Natural killer cell (primary cell): ENCODE data around the gene BUB1. TPM values are rescaled to one million over a fixed set of nuclear protein-coding genes. Genes with fewer than 3 reads are reported as not detected.
"Not testable (repeated sequence)": the region's sequence is repeated elsewhere in the genome, so short reads cannot be mapped to it uniquely, and the experiment has no call there.

Experiments used
- ATAC-seq, 3 donors: fragments of 150-1000 bp in 2 of 3; fragments of 200-7000 bp in 1 of 3; cut with Tn5 transposase; 1 replicate in 1 of 3; 2 replicates in 2 of 3; pipeline ENCODE4 v1.10.0; 2021; ENCODE audit warnings: mild to moderate bottlenecking in 2 of 3, moderate library complexity in 2 of 3
- DNase-seq, 2 donors: peaks; one replicate each; pipeline versions ENCODE4 v3.0.0 to v3.0.0-alpha.2; 2013 to 2021; ENCODE audit warnings: mixed read lengths in 1 of 2
- H3K27ac ChIP-seq: one replicate; pipeline ENCODE4 v1.5.1; 2013; ENCODE audit warnings: mild to moderate bottlenecking, low read length
- H3K27me3 ChIP-seq: one replicate; pipeline ENCODE4 v1.6.1; 2013; ENCODE audit warnings: low read length; ENCODE audit not compliant: control insufficient read depth, insufficient read depth
- H3K36me3 ChIP-seq: one replicate; pipeline ENCODE4 v1.6.1; 2013; ENCODE audit warnings: low read length; ENCODE audit not compliant: control insufficient read depth, insufficient read depth
- H3K4me1 ChIP-seq: one replicate; pipeline ENCODE4 v1.6.1; 2013; ENCODE audit warnings: low read length; ENCODE audit not compliant: control insufficient read depth, insufficient read depth
- H3K4me3 ChIP-seq: one replicate; pipeline ENCODE4 v1.5.1; 2013; ENCODE audit warnings: low read length
- H3K9me3 ChIP-seq: one replicate; pipeline ENCODE4 v1.6.1; 2013; ENCODE audit warnings: low read length; ENCODE audit not compliant: control insufficient read depth, insufficient read depth
- H3K27ac Mint-ChIP-seq, 2 donors: one replicate each; pipeline ENCODE4 v1.8.0; 2022; ENCODE audit warnings: mild to moderate bottlenecking in 2 of 2, mixed read lengths in 2 of 2, moderate library complexity in 1 of 2
- H3K27me3 Mint-ChIP-seq, 2 donors: one replicate each; pipeline ENCODE4 v1.8.0; 2022; ENCODE audit warnings: low read depth in 2 of 2, mixed read lengths in 2 of 2
- H3K36me3 Mint-ChIP-seq: one replicate; pipeline ENCODE4 v1.8.0; 2022; ENCODE audit warnings: mixed read lengths
- H3K4me1 Mint-ChIP-seq, 2 donors: one replicate each; pipeline ENCODE4 v1.8.0; 2022; ENCODE audit warnings: mixed read lengths in 2 of 2
- H3K4me3 Mint-ChIP-seq: one replicate; pipeline ENCODE4 v1.8.0; 2022; ENCODE audit warnings: mild to moderate bottlenecking, moderate library complexity, mixed read lengths
- H3K9me3 Mint-ChIP-seq, 2 donors: one replicate each; pipeline ENCODE4 v1.8.0; 2022; ENCODE audit warnings: mixed read lengths in 2 of 2
- WGBS: methylation state at CpG from one replicate; pipeline ENCODE4 v1.1.7; 2013; ENCODE audit warnings: missing lambda C conversion rate; ENCODE audit not compliant: insufficient coverage; 5-methylcytosine and 5-hydroxymethylcytosine counted together
- intact Hi-C: fragments of 100-400 bp; cut with micrococcal nuclease; formaldehyde crosslinking; loops from one replicate; pipeline ENCODE4 v1.14.2; 2022
- total RNA-seq, 4 donors: library from RNA; stranded (reverse); fragments of 120-200 nt in 1 of 4; gene quantifications; one replicate each; pipeline versions ENCODE4 v1.2.3 to v1.2.4, GENCODE V29; 2013 to 2022

The BUB1 gene
- total RNA-seq, 3 donors from 2014 or later (not counting 1 experiment from before 2014, with no cell fraction given) = 2.3 to 4.2 (median 2.7) TPM

GRCh38 chr2:110602139-110602538 lies 75.7 kb downstream of the BUB1 start:
- H3K9me3 Mint-ChIP-seq, intact Hi-C loops, H3K36me3 Mint-ChIP-seq, H3K4me3 Mint-ChIP-seq, H3K27ac ChIP-seq, H3K27me3 ChIP-seq, H3K27ac Mint-ChIP-seq, H3K4me1 Mint-ChIP-seq, H3K4me1 ChIP-seq, DNase-seq, H3K9me3 ChIP-seq, ATAC-seq, H3K36me3 ChIP-seq, H3K4me3 ChIP-seq: not testable (repeated sequence)
- no CpG with 5 or more reads among the region's 9 CpGs for WGBS
- peaks cover 7 to 11% of the 10 kb centered on the region in 2 donors for H3K27me3 Mint-ChIP-seq

- H3K9me3 ChIP-seq, H3K27ac ChIP-seq, H3K27ac Mint-ChIP-seq, H3K27me3 ChIP-seq, H3K4me3 Mint-ChIP-seq, H3K36me3 ChIP-seq, H3K9me3 Mint-ChIP-seq, H3K4me1 Mint-ChIP-seq, DNase-seq, ATAC-seq, intact Hi-C loops, H3K36me3 Mint-ChIP-seq, H3K27me3 Mint-ChIP-seq, H3K4me3 ChIP-seq, H3K4me1 ChIP-seq: not testable (repeated sequence)
- WGBS = no CpG with 5 or more reads among the region's 2 CpGs
Measured at GRCh38 chr2:110591973-110592372, 85.9 kb downstream of the BUB1 start.

GRCh38 chr2:110589677-110590330 lies 88.1 kb downstream of the BUB1 start:
- H3K4me1 Mint-ChIP-seq, intact Hi-C loops, H3K9me3 Mint-ChIP-seq, H3K36me3 ChIP-seq, DNase-seq, H3K27me3 ChIP-seq, H3K27ac Mint-ChIP-seq, H3K27me3 Mint-ChIP-seq, H3K9me3 ChIP-seq, H3K4me3 ChIP-seq, H3K27ac ChIP-seq, H3K36me3 Mint-ChIP-seq, H3K4me3 Mint-ChIP-seq, ATAC-seq, H3K4me1 ChIP-seq: not testable (repeated sequence)
- WGBS = no CpG with 5 or more reads among the region's 15 CpGs

GRCh38 chr2:110588520-110588919 lies 89.3 kb downstream of the BUB1 start:
- DNase-seq, H3K4me1 Mint-ChIP-seq, H3K4me1 ChIP-seq, H3K4me3 ChIP-seq, H3K36me3 ChIP-seq, H3K27me3 ChIP-seq, H3K27ac ChIP-seq, intact Hi-C loops, H3K36me3 Mint-ChIP-seq, H3K9me3 ChIP-seq, ATAC-seq, H3K9me3 Mint-ChIP-seq, H3K4me3 Mint-ChIP-seq, H3K27ac Mint-ChIP-seq, H3K27me3 Mint-ChIP-seq: not testable (repeated sequence)
- no CpG with 5 or more reads among the region's 1 CpG for WGBS

Other genes with a start within 250 kb of the BUB1 start
- gene LIMS4, start 205.2 kb downstream of the BUB1 start, total RNA-seq = under 1 TPM; 0.33 to 0.48 (median 0.40) TPM
- gene RGPD6, start 100.8 kb downstream of the BUB1 start, total RNA-seq = 10 to 100 TPM; 59.9 to 98.8 (median 90.9) TPM
- not detected for gene ACOXL, start 54.5 kb upstream of the BUB1 start, total RNA-seq